ENCODE measurements around the gene COG4. TPM values are rescaled to one million over a fixed set of nuclear protein-coding genes. Genes with fewer than 3 reads are reported as not detected.

COG4 gene
- total RNA-seq, 1 donor from 2014 or later = 62.6 TPM

- Mint-ChIP-seq H3K4me3 (no peak overlapping the region), H3K4me1 (peaks cover 12% of the 10 kb centered on the region), H3K27ac (no peak overlapping the region), H3K27me3 (ENCODE audit: low read depth) (no peaks in the 10 kb centered on the region), H3K36me3 (peaks cover 54% of the 10 kb centered on the region), H3K9me3 (no peaks in the 10 kb centered on the region)
- no peak for DNase-seq (ENCODE audit: low spot score in 2 of 2, unreplicated experiment in 2 of 2)
- no peak for TF ChIP-seq CTCF (IDR thresholded peaks at IDR 0.05; ENCODE audit: unreplicated experiment)
These were observed 46.4 kb upstream of the COG4 start for GRCh38 chr16:70569752-70570151.

DNA sequence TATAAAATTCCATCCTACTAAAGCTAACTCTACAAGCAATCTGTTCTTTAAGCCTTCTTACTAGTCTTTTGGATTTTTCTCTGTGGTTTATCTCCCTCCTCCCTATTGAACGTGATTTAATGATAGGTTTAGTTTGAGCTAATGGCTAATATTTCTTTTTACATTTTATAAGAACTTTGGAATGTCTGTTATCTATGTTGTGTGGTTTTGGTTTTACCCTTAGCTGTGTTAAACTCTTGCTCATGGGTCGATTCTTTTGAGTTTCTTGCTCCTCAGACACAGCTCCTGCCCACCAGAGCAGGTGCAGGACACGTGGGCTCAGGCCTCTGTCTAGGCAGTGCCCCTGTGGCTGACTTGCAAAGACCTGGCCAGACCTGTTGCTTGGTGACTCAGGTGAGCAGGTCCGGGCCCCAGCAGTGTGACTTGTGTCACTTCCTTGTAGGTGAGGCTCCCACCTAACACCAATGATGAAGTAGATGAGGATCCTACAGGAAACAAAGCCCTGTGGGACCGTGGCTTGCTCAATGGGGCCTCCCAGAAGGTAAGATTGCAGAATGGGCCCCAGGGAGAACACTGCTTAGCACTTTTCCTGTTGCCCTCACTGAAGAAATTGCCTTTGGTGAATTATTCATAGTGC is 45.4 kb upstream of the COG4 start:
- peaks cover 10% of the 10 kb centered on the region for H3K4me1 Mint-ChIP-seq
- H3K4me3 Mint-ChIP-seq = no peak overlapping the region
- H3K36me3 Mint-ChIP-seq = peaks cover 61% of the 10 kb centered on the region
- no peaks in the 10 kb centered on the region for H3K27me3 Mint-ChIP-seq (ENCODE audit: low read depth)
- no peak for TF ChIP-seq CTCF (IDR thresholded peaks at IDR 0.05; ENCODE audit: unreplicated experiment)
- no peak for DNase-seq (ENCODE audit: low spot score in 2 of 2, unreplicated experiment in 2 of 2)
- H3K27ac Mint-ChIP-seq = no peak overlapping the region
- no peaks in the 10 kb centered on the region for H3K9me3 Mint-ChIP-seq

GRCh38 chr16:70565053-70565452 is 41.7 kb upstream of the COG4 start:
- no peak for TF ChIP-seq CTCF (IDR thresholded peaks at IDR 0.05; ENCODE audit: unreplicated experiment)
- Mint-ChIP-seq H3K9me3 (no peaks in the 10 kb centered on the region), H3K27ac (no peak overlapping the region), H3K4me3 (no peak overlapping the region), H3K4me1 (no peaks in the 10 kb centered on the region), H3K36me3 (peaks cover 60% of the 10 kb centered on the region), H3K27me3 (ENCODE audit: low read depth) (no peaks in the 10 kb centered on the region)
- DNase-seq (ENCODE audit: low spot score in 2 of 2, unreplicated experiment in 2 of 2) = no peak

GRCh38 chr16:70563636-70564035 is 40.3 kb upstream of the COG4 start:
- H3K27ac Mint-ChIP-seq = no peak overlapping the region
- H3K36me3 Mint-ChIP-seq = peaks cover 54% of the 10 kb centered on the region
- H3K4me1 Mint-ChIP-seq = no peaks in the 10 kb centered on the region
- no peak for DNase-seq (ENCODE audit: low spot score in 2 of 2, unreplicated experiment in 2 of 2)
- no peak overlapping the region for H3K4me3 Mint-ChIP-seq
- no peaks in the 10 kb centered on the region for H3K27me3 Mint-ChIP-seq (ENCODE audit: low read depth)
- TF ChIP-seq CTCF (IDR thresholded peaks at IDR 0.05; ENCODE audit: unreplicated experiment) = no peak
- H3K9me3 Mint-ChIP-seq = no peaks in the 10 kb centered on the region

DNA sequence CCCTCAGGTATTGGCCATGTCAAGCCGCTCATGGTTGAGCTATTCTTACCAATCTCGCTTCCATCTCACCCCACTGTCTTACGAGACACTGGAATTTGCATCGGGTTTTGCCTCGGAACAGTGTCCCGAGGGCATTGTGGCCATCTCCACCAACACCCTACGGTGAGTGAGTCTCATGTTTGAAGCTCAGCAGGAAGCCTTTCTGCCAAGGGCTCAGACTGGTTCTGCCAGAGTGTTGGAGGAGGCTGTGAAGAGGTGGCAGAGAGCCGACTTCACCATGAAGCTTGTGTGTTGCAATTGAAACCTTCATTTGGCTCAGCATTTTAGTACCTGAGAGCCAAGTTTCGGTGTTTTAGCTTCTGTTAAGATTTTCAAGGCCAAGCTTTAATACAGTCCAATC is 38.3 kb upstream of the COG4 start:
- no peaks in the 10 kb centered on the region for H3K27me3 Mint-ChIP-seq (ENCODE audit: low read depth)
- H3K4me3 Mint-ChIP-seq = no peak overlapping the region
- peaks cover 54% of the 10 kb centered on the region for H3K36me3 Mint-ChIP-seq
- H3K27ac Mint-ChIP-seq = no peak overlapping the region
- TF ChIP-seq CTCF (IDR thresholded peaks at IDR 0.05; ENCODE audit: unreplicated experiment) = no peak
- no peak for DNase-seq (ENCODE audit: low spot score in 2 of 2, unreplicated experiment in 2 of 2)
- H3K4me1 Mint-ChIP-seq = no peaks in the 10 kb centered on the region
- no peaks in the 10 kb centered on the region for H3K9me3 Mint-ChIP-seq

GRCh38 chr16:70556063-70556462 is 32.7 kb upstream of the COG4 start:
- Mint-ChIP-seq H3K9me3 (no peaks in the 10 kb centered on the region), H3K27me3 (ENCODE audit: low read depth) (no peaks in the 10 kb centered on the region), H3K27ac (no peak overlapping the region), H3K4me3 (no peak overlapping the region), H3K4me1 (no peaks in the 10 kb centered on the region), H3K36me3 (peaks cover 55% of the 10 kb centered on the region)
- DNase-seq (ENCODE audit: low spot score in 2 of 2, unreplicated experiment in 2 of 2) = no peak
- TF ChIP-seq CTCF (IDR thresholded peaks at IDR 0.05; ENCODE audit: unreplicated experiment) = no peak

Measured in mesothelial cell of epicardium (in vitro differentiated cells).